Activated CD8-positive, alpha-beta memory T cell treated with anti-CD3 and anti-CD28 coated beads for 48 hours (primary cell): Measurements from ENCODE around the gene STAT3.
"Not testable (repeated sequence)": the region's sequence is repeated elsewhere in the genome, so short reads cannot be mapped to it uniquely, and the experiment has no call there.

Experiments
- DNase-seq, 3 experiments: peaks; one replicate each; pipeline ENCODE4 v3.0.0-alpha.2; 2020; ENCODE audit warnings: low read depth in 2 of 3, low spot score in 2 of 3

Gene STAT3

GRCh38 chr17:42264366-42264765 lies 123.9 kb downstream of the STAT3 start:
- DNase-seq = not testable (repeated sequence)
